IPS-20b (cell line): ENCODE data around the gene NPC1L1.
"Not testable (repeated sequence)": the region's sequence is repeated elsewhere in the genome, so short reads cannot be mapped to it uniquely, and the experiment has no call there.

Experiments used
- H3K27ac ChIP-seq: one replicate; pipeline ENCODE4 v1.5.1; 2013; ENCODE audit warnings: low read length
- H3K27me3 ChIP-seq: 2 replicates; pipeline ENCODE4 v1.6.1; 2013; ENCODE audit warnings: mild to moderate bottlenecking, low read length, inconsistent platforms; ENCODE audit not compliant: insufficient read depth
- H3K36me3 ChIP-seq: 2 replicates; pipeline ENCODE4 v1.6.1; 2013; ENCODE audit warnings: low read depth, mild to moderate bottlenecking, inconsistent platforms, low read length, moderate library complexity; ENCODE audit not compliant: insufficient read depth
- H3K4me1 ChIP-seq: 2 replicates; pipeline ENCODE4 v1.6.1; 2013; ENCODE audit warnings: mild to moderate bottlenecking, control low read depth, inconsistent platforms, low read length, moderate library complexity; ENCODE audit not compliant: insufficient read depth
- H3K4me3 ChIP-seq: 2 replicates; pipeline ENCODE4 v1.5.1; 2013; ENCODE audit warnings: mild to moderate bottlenecking, low read length, inconsistent platforms
- H3K9ac ChIP-seq: 2 replicates; pipeline ENCODE4 v1.6.1; 2013; ENCODE audit warnings: low read depth, mild to moderate bottlenecking, inconsistent platforms, low read length, moderate library complexity
- H3K9me3 ChIP-seq: 2 replicates; pipeline ENCODE4 v1.6.1; 2013; ENCODE audit warnings: mild to moderate bottlenecking, low read depth, low read length, inconsistent platforms; ENCODE audit not compliant: insufficient read depth

The NPC1L1 gene

DNA sequence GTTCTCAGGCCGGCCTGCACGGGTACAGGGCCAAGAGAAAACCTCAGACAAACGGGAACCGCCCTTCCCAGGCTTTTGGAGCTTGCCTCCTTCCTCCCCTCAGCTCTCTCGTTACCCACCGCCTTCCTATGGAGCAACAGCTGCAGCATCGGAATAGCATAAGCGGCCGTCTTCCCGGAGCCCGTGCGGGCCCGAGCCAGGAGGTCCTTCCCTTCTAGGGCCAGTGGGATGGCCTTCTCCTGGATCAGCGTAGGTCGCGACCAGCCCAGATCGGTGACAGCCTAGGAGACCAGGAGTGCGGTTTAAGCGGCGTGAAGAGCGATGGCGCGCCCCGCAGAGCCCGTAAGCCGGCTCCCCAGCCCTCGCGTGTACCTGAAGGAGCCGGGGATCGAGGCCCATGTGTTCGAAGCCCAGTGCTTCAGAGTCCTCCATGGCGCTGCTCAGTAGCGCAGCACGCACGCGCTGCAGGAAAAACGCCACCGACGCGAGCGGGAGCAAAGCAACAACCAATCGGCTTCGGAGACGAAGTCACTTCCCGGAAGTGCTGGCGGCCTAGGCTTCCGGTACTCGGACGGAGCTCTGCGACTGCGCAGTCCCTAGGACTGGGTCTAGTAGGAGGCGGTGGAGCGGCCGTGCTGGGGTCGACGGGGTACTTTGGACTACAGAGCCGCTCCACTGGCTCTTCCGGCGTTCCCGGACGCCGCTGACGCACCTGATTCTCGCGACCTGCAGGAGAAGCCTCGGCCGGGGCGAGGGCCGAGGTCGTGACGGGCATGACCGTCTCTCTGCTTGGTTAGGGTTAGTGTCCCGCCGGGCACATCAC lies 32.5 kb upstream of the NPC1L1 start, which contains the start of gene DDX56:
DDX56 (minus strand) TSS at position 445 of the 823 bp plus-strand sequence; CDS start at position 432, 13 bp downstream.
- Histone ChIP-seq H3K27me3 (no peaks in the 10 kb centered on the region), H3K4me1 (peaks cover 3% of the 10 kb centered on the region; the same call in 1 of the 2 replicates), H3K9me3 (no peaks in the 10 kb centered on the region), H3K27ac (peak within 1 kb of the TSS; percentile 70), H3K36me3 (peaks cover 67% of the 10 kb centered on the region), H3K9ac (peak within 1 kb of the TSS; percentile 92), H3K4me3 (peak within 1 kb of the TSS; percentile 92)

GRCh38 chr7:44572771-44573170 lies 31.6 kb upstream of the NPC1L1 start:
- peak overlapping the region; percentile 92 for H3K9ac ChIP-seq
- peaks cover 68% of the 10 kb centered on the region for H3K36me3 ChIP-seq
- peak overlapping the region; percentile 70 for H3K27ac ChIP-seq
- no peaks in the 10 kb centered on the region for H3K9me3 ChIP-seq
- no peaks in the 10 kb centered on the region for H3K27me3 ChIP-seq
- peaks cover 3% of the 10 kb centered on the region; the same call in 1 of the 2 replicates for H3K4me1 ChIP-seq
- H3K4me3 ChIP-seq = peak overlapping the region; percentile 92

GRCh38 chr7:44569959-44570358 lies 28.8 kb upstream of the NPC1L1 start:
- Histone ChIP-seq H3K36me3 (peaks cover 80% of the 10 kb centered on the region), H3K27ac (no peak overlapping the region), H3K4me3 (no peak overlapping the region), H3K9ac (no peak overlapping the region), H3K9me3 (no peaks in the 10 kb centered on the region), H3K27me3 (no peaks in the 10 kb centered on the region), H3K4me1 (peaks cover 2% of the 10 kb centered on the region; the same call in 1 of the 2 replicates)

DNA sequence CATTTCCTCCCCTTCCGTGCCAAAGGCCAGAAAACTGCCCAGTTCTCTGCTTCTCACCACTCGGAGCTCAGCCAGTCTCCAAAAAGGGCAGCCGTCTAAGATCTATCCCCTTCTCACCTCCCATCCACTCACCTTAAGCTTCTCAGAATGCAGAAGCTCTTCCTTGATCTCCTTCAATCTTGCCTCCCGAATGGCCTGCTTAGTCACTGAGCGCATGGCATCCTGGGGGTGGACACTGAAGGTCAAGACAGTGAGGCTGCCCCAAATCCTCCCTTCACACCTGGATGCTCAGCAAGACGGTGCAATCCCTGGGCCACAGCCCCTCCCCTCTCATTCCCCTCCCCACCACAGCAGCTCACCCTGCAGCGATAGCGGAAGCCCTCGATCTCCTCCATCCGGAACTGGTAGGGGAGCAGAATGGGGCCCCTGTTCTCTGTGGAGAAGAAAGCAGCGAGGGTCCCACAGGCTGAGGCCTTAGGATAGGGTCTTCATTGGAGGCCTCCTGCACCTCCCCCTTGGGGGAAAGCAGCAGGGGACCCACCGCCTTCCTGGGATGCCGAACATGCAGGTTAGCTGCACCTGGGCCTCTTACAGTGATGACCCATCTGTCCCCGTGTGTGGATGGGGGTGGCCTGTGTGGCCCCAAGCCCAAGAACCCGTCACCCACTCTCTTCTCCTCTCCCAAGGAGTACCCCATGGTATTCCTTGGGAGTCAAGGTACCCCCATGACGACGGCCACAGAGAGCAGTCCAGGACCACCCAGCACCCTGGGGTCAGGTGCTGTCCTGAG lies 27.8 kb upstream of the NPC1L1 start:
- H3K36me3 ChIP-seq = peaks cover 87% of the 10 kb centered on the region
- H3K27ac ChIP-seq = no peak overlapping the region
- H3K4me1 ChIP-seq = no peaks in the 10 kb centered on the region
- no peaks in the 10 kb centered on the region for H3K9me3 ChIP-seq
- H3K27me3 ChIP-seq = no peaks in the 10 kb centered on the region
- no peak overlapping the region for H3K9ac ChIP-seq
- H3K4me3 ChIP-seq = no peak overlapping the region

GRCh38 chr7:44567884-44568283 lies 26.8 kb upstream of the NPC1L1 start:
- no peak overlapping the region for H3K4me3 ChIP-seq
- H3K36me3 ChIP-seq = peaks cover 87% of the 10 kb centered on the region
- no peak overlapping the region for H3K27ac ChIP-seq
- no peaks in the 10 kb centered on the region for H3K27me3 ChIP-seq
- H3K4me1 ChIP-seq = no peaks in the 10 kb centered on the region
- H3K9ac ChIP-seq = no peak overlapping the region
- no peaks in the 10 kb centered on the region for H3K9me3 ChIP-seq

- H3K36me3 ChIP-seq = peaks cover 75% of the 10 kb centered on the region
- no peak overlapping the region for H3K9ac ChIP-seq
- no peaks in the 10 kb centered on the region for H3K9me3 ChIP-seq
- no peaks in the 10 kb centered on the region for H3K27me3 ChIP-seq
- no peaks in the 10 kb centered on the region for H3K4me1 ChIP-seq
- H3K27ac ChIP-seq = no peak overlapping the region
- H3K4me3 ChIP-seq = no peak overlapping the region
These were observed 25.6 kb upstream of the NPC1L1 start for GRCh38 chr7:44566680-44567079.

DNA sequence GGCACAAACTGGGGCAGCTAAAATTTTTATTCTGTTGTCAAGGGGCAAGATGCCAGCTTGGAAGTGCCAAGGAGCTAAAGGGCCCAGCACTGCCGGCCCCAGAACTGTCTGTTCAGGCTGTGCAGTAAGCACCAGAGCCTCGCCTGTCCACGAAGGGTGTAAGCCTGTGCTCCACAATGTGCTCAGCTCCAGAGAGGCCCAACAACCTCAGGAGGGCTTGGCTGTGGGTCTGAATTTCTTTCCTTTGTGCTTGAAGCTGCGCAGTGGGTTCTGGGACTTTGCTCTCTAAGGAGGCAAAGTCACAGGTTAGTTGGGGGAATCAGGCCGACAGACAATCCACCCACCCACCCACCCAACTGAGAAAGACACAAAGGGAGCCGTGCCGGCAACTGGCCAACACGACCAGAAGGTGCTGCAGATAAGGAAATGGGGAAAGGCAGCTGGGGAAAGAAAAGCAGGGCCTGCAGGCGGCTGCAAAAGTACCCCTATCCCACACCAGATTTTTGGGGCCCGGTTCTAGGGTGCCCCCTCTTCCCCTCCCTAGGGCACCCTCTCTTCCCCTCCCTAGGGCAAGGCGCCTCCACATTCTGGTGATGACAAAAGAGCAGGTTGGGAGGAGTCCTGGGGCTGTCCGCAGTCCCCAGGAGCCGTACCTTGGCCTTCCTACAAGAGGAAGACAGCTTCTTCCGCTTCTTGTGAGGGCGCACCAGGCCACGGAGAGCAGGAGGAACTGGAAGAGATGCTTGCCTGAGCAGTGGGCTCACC lies 24.8 kb upstream of the NPC1L1 start:
- Histone ChIP-seq H3K27ac (no peak overlapping the region), H3K36me3 (peaks cover 68% of the 10 kb centered on the region), H3K9ac (no peak overlapping the region), H3K4me3 (no peak overlapping the region), H3K4me1 (no peaks in the 10 kb centered on the region), H3K9me3 (no peaks in the 10 kb centered on the region), H3K27me3 (no peaks in the 10 kb centered on the region)

- Histone ChIP-seq H3K9ac (no peak overlapping the region), H3K36me3 (peaks cover 61% of the 10 kb centered on the region), H3K4me3 (no peak overlapping the region), H3K4me1 (no peaks in the 10 kb centered on the region), H3K27me3 (no peaks in the 10 kb centered on the region), H3K27ac (no peak overlapping the region), H3K9me3 (no peaks in the 10 kb centered on the region)
These were observed 24.1 kb upstream of the NPC1L1 start for GRCh38 chr7:44565097-44565794.

- Histone ChIP-seq H3K9me3 (no peaks in the 10 kb centered on the region), H3K27ac (no peak overlapping the region), H3K36me3 (peaks cover 54% of the 10 kb centered on the region)
These were observed 23.5 kb upstream of the NPC1L1 start for GRCh38 chr7:44564606-44565005.

DNA sequence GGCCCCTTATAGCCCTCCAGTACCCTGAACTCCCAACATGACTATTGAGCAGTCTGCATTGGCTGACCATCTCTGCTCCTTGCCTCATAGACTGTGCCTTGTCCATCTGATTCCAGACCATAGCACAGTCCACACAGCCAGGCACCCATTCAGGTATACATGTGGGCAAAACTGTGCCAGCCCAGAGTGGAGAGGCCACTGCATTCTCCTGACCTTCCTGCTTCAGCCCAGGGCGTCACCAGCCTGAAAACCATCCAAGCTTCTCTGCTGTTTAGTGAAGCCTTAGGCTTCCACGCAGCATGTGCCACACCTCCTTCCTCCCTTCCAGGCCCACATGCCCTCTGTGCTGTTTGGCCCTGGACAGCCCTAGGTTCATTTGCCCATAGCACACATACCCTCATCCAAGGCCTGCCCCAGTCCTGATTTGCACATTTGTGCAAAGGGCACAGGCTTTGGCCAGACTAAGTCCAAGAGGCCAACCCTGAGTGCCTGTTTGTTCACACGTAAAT lies 22.1 kb upstream of the NPC1L1 start:
- H3K9me3 ChIP-seq = no peaks in the 10 kb centered on the region
- H3K27me3 ChIP-seq = no peaks in the 10 kb centered on the region
- H3K27ac ChIP-seq = no peak overlapping the region
- H3K36me3 ChIP-seq = peaks cover 40% of the 10 kb centered on the region
- H3K9ac ChIP-seq = no peak overlapping the region
- no peak overlapping the region for H3K4me3 ChIP-seq
- no peaks in the 10 kb centered on the region for H3K4me1 ChIP-seq

More at GRCh38 chr7:44564606-44565005, 23.5 kb upstream of the NPC1L1 start:
- Histone ChIP-seq H3K4me3 (no peak overlapping the region), H3K9ac (no peak overlapping the region), H3K27me3 (no peaks in the 10 kb centered on the region), H3K4me1 (no peaks in the 10 kb centered on the region)

DNA sequence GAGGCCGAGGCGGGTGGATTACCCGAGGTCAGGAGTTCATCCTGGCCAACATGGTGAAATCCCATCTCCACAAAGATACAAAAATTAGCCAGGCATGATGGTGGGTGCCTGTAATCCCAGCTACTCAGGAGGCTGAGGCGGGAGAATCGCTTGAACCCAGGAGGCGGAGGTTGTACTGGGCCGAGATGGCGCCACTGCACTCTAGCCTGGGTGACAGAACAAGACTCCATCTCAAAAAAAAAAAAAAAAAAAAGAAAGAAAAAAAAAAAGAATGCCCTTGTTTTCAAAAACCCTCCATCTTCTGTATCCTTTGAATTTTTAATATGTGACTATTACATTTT lies 21.5 kb upstream of the NPC1L1 start:
- not testable (repeated sequence) for H3K9ac ChIP-seq, H3K27ac ChIP-seq, H3K4me3 ChIP-seq, H3K4me1 ChIP-seq, H3K27me3 ChIP-seq, H3K9me3 ChIP-seq
- H3K36me3 ChIP-seq = peaks cover 34% of the 10 kb centered on the region
